Tibial artery (tissue), 4 donors: ENCODE data around the gene TPCN1.

ENCODE experiments used
- DNase-seq, 2 donors: peaks; one replicate each; pipeline ENCODE4 v3.0.0-alpha.2; 2019
- H3K27ac ChIP-seq, 2 donors: fragments of 200-600 bp; sonication (generic) in 1 of 2; 1 replicate in 1 of 2; 2 replicates in 1 of 2; pipeline ENCODE4 v1.5.1; 2018 to 2019; ENCODE audit warnings: mild to moderate bottlenecking in 1 of 2
- H3K27me3 ChIP-seq, 2 donors: fragments of 200-600 bp; sonication (generic) in 1 of 2; one replicate each; pipeline versions ENCODE4 v1.5.1 to v1.6.0; 2016 to 2019
- H3K36me3 ChIP-seq, 3 donors: fragments of 200-600 bp; sonication (generic) in 2 of 3; one replicate each; pipeline ENCODE4 v1.5.1; 2016 to 2019; ENCODE audit warnings: mild to moderate bottlenecking in 2 of 3
- H3K4me1 ChIP-seq, 4 donors: fragments of 200-600 bp; sonication (generic) in 2 of 4; 1 replicate in 3 of 4; 2 replicates in 1 of 4; pipeline ENCODE4 v1.5.1; 2016 to 2019
- H3K4me3 ChIP-seq, 2 donors: fragments of 200-600 bp; sonication (generic) in 1 of 2; 1 replicate in 1 of 2; 2 replicates in 1 of 2; pipeline ENCODE4 v1.5.1; 2018 to 2019; ENCODE audit warnings: mild to moderate bottlenecking in 2 of 2
- H3K9me3 ChIP-seq, 3 donors: fragments of 200-600 bp; sonication (generic) in 1 of 3; one replicate each; pipeline ENCODE4 v1.5.1; 2016 to 2019
- intact Hi-C: fragments of 100-400 bp; cut with DNase I; formaldehyde crosslinking; loops from one replicate; pipeline ENCODE4 v1.15.0; 2023; ENCODE audit warnings: low total_unique reads
- TF ChIP-seq, protein P1 (sequence below), 2 experiments: fragments of 200-600 bp in 1 of 2; fragments of 450-650 bp in 1 of 2; IDR thresholded peaks; one replicate each; pipeline ENCODE4 v1.5.1; 2017 to 2019; ENCODE audit warnings: antibody characterized with exemption in 2 of 2, mild to moderate bottlenecking in 1 of 2, moderate library complexity in 1 of 2

TPCN1 gene

DNA sequence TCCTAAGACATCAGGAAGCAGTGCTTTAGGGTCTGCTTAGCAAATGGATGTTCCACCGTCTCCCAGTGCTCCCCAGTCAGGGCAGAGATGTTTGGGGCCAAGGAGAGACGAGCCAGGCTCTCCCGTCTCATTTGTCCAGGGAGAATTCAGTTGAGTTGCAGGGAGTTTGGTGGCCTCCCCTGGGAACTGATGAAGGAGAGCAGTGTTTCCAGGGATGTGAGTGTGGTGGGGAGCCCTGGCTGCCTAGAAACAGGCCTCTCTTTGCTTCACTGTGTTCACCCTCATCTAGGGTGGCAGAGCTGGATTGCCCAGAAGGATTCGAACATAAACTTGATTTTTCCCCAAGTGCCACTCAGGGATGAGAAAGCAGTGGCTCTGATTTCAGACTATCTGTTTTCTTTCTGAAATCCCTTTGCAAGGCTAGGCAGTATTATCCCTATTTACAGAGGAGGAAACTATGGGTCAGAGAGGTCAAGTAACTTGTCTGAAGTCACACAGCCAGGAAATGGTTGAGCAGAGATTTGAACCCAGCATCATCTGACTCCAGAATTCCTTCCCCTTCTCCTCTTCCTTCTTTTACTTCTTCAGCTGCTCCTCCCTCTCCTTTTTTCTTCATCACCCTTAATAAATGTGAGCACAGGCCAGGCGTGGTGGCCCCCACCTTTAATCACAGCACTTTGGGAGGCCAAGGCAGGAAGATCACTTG, 6.6 kb downstream of the TPCN1 start:
- DNase-seq, result no peak
- peaks cover 24 to 51% (median 41%) of the 10 kb centered on the region in 3 donors for H3K36me3 ChIP-seq
- H3K4me3 ChIP-seq, result no peak overlapping the region
- TF ChIP-seq, protein P1, sequence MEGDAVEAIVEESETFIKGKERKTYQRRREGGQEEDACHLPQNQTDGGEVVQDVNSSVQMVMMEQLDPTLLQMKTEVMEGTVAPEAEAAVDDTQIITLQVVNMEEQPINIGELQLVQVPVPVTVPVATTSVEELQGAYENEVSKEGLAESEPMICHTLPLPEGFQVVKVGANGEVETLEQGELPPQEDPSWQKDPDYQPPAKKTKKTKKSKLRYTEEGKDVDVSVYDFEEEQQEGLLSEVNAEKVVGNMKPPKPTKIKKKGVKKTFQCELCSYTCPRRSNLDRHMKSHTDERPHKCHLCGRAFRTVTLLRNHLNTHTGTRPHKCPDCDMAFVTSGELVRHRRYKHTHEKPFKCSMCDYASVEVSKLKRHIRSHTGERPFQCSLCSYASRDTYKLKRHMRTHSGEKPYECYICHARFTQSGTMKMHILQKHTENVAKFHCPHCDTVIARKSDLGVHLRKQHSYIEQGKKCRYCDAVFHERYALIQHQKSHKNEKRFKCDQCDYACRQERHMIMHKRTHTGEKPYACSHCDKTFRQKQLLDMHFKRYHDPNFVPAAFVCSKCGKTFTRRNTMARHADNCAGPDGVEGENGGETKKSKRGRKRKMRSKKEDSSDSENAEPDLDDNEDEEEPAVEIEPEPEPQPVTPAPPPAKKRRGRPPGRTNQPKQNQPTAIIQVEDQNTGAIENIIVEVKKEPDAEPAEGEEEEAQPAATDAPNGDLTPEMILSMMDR (IDR thresholded peaks at IDR 0.05), result no peak
- intact Hi-C loops, result no loop called here
- peak overlapping the region; percentile 97 for H3K27ac ChIP-seq
- H3K9me3 ChIP-seq, result no peaks in the 10 kb centered on the region
- no peaks in the 10 kb centered on the region for H3K27me3 ChIP-seq
- H3K4me1 ChIP-seq, result peaks cover 4 to 95% (median 81%) of the 10 kb centered on the region in 4 donors

DNA sequence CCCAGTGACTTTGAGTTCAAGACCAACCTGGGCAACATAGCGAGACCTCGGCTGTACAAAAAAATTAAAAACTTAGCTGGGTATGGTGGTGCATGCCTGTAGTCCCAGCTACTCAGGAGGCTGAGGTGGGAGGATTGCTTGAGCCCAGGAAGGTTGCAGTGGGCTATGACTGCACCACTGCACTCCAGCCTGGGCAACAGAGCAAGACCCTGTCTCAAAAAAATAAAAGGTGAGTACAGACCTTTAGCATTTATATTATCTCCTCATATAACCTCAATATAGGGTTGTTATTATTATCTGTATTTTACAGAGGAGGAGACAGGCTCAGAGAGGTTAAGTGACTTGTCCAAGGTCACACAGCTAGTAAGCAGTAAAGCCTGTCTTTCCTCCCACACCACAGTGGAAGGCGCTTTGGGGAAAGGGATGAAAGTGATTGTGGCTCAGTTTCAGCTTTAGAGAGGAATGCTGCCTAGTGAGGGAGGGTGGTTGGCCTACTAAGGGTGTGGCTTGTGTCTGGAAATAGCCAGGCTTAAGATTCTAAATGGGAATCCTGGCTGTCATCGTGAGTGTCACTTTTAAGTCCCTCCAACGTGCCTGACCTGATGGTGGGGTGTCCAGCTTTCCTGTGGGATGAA, 7.2 kb downstream of the TPCN1 start:
- DNase-seq, result no peak
- Histone ChIP-seq H3K9me3 (no peaks in the 10 kb centered on the region), H3K27me3 (no peaks in the 10 kb centered on the region), H3K4me1 (peaks cover 4 to 97% (median 82%) of the 10 kb centered on the region in 4 donors), H3K4me3 (no peak overlapping the region), H3K36me3 (peaks cover 24 to 57% (median 47%) of the 10 kb centered on the region in 3 donors), H3K27ac (peak overlapping the region; percentile 97)
- intact Hi-C loops, result no loop called here
- TF ChIP-seq, protein P1 (IDR thresholded peaks at IDR 0.05), result no peak

GRCh38 chr12:113230315-113231234, 9.3 kb downstream of the TPCN1 start:
- H3K4me1 ChIP-seq, result peaks cover 4 to 97% (median 78%) of the 10 kb centered on the region in 4 donors
- no peaks in the 10 kb centered on the region for H3K27me3 ChIP-seq
- intact Hi-C loops, result no loop called here
- peaks cover 36 to 70% (median 61%) of the 10 kb centered on the region in 3 donors for H3K36me3 ChIP-seq
- peak in 1 of 2 donors; percentile 62 for DNase-seq
- TF ChIP-seq, protein P1 (IDR thresholded peaks at IDR 0.05), result no peak
- no peak overlapping the region for H3K4me3 ChIP-seq
- H3K9me3 ChIP-seq, result no peaks in the 10 kb centered on the region
- H3K27ac ChIP-seq, result peak overlapping the region; percentile 83 to 97

DNA sequence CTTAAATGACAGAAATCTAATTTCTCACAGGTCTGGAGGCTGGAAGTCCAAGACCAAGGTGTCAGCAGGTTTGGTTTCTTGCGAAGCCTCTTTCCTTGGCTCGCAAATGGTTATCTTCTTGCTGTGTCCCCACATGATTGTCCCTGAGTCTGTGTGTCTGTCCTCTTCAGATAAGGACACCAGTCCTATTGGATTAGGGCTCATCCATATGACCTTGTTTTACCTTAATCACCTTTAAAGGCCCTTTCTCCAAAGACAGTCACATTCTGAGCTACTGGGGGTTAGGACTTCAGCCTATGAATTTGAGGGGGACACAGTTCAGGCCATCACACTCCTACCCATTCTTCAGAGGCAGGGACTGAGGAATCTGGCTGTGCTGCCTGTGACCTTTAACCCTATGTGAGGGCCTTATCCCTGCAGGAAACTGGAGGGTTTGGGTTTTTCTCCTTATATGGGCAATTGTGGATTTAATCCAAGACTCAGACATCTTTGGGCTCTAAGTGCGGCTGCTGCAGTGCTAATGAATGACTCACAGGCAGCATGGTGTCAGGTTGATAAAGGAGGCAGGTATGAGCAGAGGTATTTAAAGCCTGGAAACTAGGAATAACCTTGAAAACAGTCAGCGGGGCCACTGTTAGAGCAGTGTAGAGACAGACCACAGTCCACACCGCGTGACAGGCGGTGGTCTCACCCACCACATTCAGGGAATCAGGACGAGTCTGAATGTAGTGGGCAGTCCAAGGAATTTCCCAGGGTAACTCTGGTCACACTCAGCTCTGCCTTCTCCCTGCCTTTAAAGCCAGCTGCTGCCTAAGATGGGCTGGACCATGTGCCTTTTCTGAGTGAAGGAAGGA, 10.2 kb downstream of the TPCN1 start:
- Histone ChIP-seq H3K27me3 (no peaks in the 10 kb centered on the region), H3K4me1 (peaks cover 4 to 97% (median 81%) of the 10 kb centered on the region in 4 donors), H3K36me3 (peaks cover 36 to 74% (median 61%) of the 10 kb centered on the region in 3 donors), H3K9me3 (no peaks in the 10 kb centered on the region), H3K4me3 (no peak overlapping the region), H3K27ac (peak overlapping the region; percentile 83 to 97)
- intact Hi-C loops, result no loop called here
- peak; percentile 1 to 5 for DNase-seq
- TF ChIP-seq, protein P1 (IDR thresholded peaks at IDR 0.05), result no peak
